Body of pancreas (tissue), 4 donors: Measurements from ENCODE around the gene PIGU.

Source experiments
- POLR2A ChIP-seq, 3 donors: fragments of 450-650 bp; IDR thresholded peaks; one replicate each; pipeline ENCODE4 v1.6.1; 2016; ENCODE audit warnings: antibody characterized with exemption in 3 of 3, mild to moderate bottlenecking in 2 of 3
- TF ChIP-seq, protein P1 (sequence below), 7 experiments: fragments of 450-650 bp in 4 of 7; fragments of 200-600 bp in 3 of 7; sonication (generic) in 3 of 7; IDR thresholded peaks; one replicate each; pipeline ENCODE4 v1.5.1; 2016 to 2019; ENCODE audit warnings: antibody characterized with exemption in 7 of 7

DNA sequence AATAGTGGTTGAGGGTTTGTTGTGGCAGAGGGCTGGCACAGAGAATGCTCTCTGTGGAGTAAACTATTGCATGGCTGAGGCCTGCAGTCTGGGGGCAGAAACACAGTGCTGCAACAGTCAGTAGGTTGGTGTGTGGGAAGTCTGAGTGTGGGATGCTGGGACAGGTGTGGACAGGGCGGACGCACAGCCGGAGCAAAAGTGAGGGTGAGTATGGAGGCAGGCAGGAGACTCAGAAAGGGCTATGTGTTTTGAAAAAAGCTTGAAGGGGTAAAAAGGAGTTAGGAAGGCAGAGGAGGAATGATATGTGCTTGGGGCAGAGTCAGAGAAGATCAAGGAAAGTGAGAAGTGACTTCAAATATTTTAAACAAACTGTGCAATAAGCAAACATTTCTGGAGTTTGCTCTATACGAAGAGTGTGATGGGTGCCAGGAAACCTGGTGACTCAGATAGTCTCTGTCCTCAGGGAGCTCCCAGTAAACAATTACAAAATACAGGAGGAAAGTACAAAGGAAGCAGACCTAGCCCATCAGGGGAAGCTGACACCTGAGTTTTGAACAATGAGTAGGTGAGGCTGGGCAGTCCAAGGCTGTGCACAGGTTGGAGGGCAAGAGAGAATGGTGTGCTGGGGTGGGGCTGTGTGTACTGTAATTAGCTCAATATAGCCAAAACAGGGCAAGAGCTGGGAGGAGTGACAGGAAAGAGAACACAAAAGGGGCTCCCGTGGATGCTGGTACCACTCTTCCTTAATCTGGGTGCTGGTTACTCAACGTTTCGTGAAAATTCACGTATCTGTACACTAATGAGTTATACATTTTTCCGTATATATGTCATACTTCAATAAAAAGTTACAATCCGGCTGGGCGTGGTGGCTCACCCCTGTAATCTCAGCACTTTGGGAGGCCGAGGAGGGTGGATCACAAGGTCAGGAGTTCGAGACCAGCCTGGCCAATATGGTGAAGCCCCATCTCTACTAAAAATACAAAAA, 55.2 kb downstream of the PIGU start:
- TF ChIP-seq, protein P1, sequence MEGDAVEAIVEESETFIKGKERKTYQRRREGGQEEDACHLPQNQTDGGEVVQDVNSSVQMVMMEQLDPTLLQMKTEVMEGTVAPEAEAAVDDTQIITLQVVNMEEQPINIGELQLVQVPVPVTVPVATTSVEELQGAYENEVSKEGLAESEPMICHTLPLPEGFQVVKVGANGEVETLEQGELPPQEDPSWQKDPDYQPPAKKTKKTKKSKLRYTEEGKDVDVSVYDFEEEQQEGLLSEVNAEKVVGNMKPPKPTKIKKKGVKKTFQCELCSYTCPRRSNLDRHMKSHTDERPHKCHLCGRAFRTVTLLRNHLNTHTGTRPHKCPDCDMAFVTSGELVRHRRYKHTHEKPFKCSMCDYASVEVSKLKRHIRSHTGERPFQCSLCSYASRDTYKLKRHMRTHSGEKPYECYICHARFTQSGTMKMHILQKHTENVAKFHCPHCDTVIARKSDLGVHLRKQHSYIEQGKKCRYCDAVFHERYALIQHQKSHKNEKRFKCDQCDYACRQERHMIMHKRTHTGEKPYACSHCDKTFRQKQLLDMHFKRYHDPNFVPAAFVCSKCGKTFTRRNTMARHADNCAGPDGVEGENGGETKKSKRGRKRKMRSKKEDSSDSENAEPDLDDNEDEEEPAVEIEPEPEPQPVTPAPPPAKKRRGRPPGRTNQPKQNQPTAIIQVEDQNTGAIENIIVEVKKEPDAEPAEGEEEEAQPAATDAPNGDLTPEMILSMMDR (IDR thresholded peaks at IDR 0.05) = no peak
- TF ChIP-seq POLR2A (IDR thresholded peaks at IDR 0.05) = no peak
